Esophagus muscularis mucosa (tissue), 4 donors: ENCODE data around the gene ATP7B.

Source experiments
- EP300 ChIP-seq: sonication (generic); formaldehyde crosslinking; IDR thresholded peaks from one replicate; pipeline ENCODE4 v1.6.1; 2017; ENCODE audit warnings: antibody characterized with exemption
- POLR2A ChIP-seq: fragments of 450-650 bp; IDR thresholded peaks from one replicate; pipeline ENCODE4 v1.6.1; 2017; ENCODE audit warnings: antibody characterized with exemption, moderate library complexity, mild to moderate bottlenecking, low read depth
- POLR2AphosphoS5 ChIP-seq, 2 donors: sonication (generic); formaldehyde crosslinking; IDR thresholded peaks; one replicate each; pipeline ENCODE4 v1.6.1; 2017; ENCODE audit warnings: antibody characterized with exemption in 2 of 2
- TF ChIP-seq, protein P1 (sequence below), 3 experiments: fragments of 200-600 bp in 2 of 3; fragments of 450-650 bp in 1 of 3; sonication (generic) in 2 of 3; IDR thresholded peaks; one replicate each; pipeline ENCODE4 v1.5.1; 2017 to 2019; ENCODE audit warnings: antibody characterized with exemption in 3 of 3, mild to moderate bottlenecking in 2 of 3, moderate library complexity in 1 of 3

- TF ChIP-seq POLR2AphosphoS5 (IDR thresholded peaks at IDR 0.05) = no peak
- TF ChIP-seq, protein P1, sequence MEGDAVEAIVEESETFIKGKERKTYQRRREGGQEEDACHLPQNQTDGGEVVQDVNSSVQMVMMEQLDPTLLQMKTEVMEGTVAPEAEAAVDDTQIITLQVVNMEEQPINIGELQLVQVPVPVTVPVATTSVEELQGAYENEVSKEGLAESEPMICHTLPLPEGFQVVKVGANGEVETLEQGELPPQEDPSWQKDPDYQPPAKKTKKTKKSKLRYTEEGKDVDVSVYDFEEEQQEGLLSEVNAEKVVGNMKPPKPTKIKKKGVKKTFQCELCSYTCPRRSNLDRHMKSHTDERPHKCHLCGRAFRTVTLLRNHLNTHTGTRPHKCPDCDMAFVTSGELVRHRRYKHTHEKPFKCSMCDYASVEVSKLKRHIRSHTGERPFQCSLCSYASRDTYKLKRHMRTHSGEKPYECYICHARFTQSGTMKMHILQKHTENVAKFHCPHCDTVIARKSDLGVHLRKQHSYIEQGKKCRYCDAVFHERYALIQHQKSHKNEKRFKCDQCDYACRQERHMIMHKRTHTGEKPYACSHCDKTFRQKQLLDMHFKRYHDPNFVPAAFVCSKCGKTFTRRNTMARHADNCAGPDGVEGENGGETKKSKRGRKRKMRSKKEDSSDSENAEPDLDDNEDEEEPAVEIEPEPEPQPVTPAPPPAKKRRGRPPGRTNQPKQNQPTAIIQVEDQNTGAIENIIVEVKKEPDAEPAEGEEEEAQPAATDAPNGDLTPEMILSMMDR (IDR thresholded peaks at IDR 0.05) = no peak
- no peak for TF ChIP-seq POLR2A
- no peak for TF ChIP-seq EP300
Measured at GRCh38 chr13:52022356-52022755, 11.1 kb upstream of the ATP7B start.
